Measurements from ENCODE around the gene SSMEM1. TPM values are rescaled to one million over a fixed set of nuclear protein-coding genes. Genes with fewer than 3 reads are reported as not detected.

Gene SSMEM1
- total and polyA plus RNA-seq, 9 of the 15 experiments (the other 6 are each of a cell fraction or from before 2014, with no cell fraction given), result 0.10 to 0.28 (median 0.18) TPM; not detected in 4

GRCh38 chr7:130196476-130196875 lies 11.2 kb upstream of the SSMEM1 start:
- H3K9ac ChIP-seq (ENCODE audit: insufficient read depth in 1 of 2, low read depth in 2 of 2, low read length in 2 of 2), result no peak overlapping the region
- TF ChIP-seq CBFB (CRISPR knock-in tag; IDR thresholded peaks at IDR 0.05) (no peak), VEZF1 (CRISPR knock-in tag; IDR thresholded peaks at IDR 0.05) (no peak), ZNF239 (CRISPR knock-in tag; IDR thresholded peaks at IDR 0.05) (no peak), RHOXF2B (CRISPR knock-in tag; conservative IDR thresholded peaks at IDR 0.05) (no peak), STAT5B (CRISPR knock-in tag; IDR thresholded peaks at IDR 0.05) (no peak), ZNF696 (CRISPR knock-in tag; conservative IDR thresholded peaks at IDR 0.05) (no peak), GTF2F1 (IDR thresholded peaks at IDR 0.05; ENCODE audit: low read depth, low read length) (no peak), TCFL5 (CRISPR knock-in tag; conservative IDR thresholded peaks at IDR 0.05) (no peak), ZNF121 (CRISPR knock-in tag; conservative IDR thresholded peaks at IDR 0.05) (no peak), MAFG (tag; conservative IDR thresholded peaks at IDR 0.05) (no peak), PHF8 (IDR thresholded peaks at IDR 0.05; ENCODE audit: borderline replicate concordance, low read length) (no peak), ZNF586 (CRISPR knock-in tag; conservative IDR thresholded peaks at IDR 0.05) (no peak), ZBED1 (IDR thresholded peaks at IDR 0.05) (no peak), THAP7 (CRISPR knock-in tag; IDR thresholded peaks at IDR 0.05) (no peak), E4F1 (CRISPR knock-in tag; IDR thresholded peaks at IDR 0.05; ENCODE audit: borderline replicate concordance) (no peak)
- no peak overlapping the region for H3K4me3 ChIP-seq
- in situ Hi-C loops (cut with MboI) (no loop called here), intact Hi-C loops (cut with micrococcal nuclease) (no loop called here)
- H4K20me1 ChIP-seq (replicated peaks; ENCODE audit: control insufficient read depth, insufficient read depth, low read length), result no peaks in the 10 kb centered on the region
- peaks cover 31% of the 10 kb centered on the region for H3K79me2 ChIP-seq (ENCODE audit: control insufficient read depth, insufficient read depth, low read length)
- H3K9me1 ChIP-seq (ENCODE audit: control insufficient read depth, insufficient read depth, low read length), result no peaks in the 10 kb centered on the region
- H3K4me2 ChIP-seq (ENCODE audit: insufficient read depth, low read length), result no peak overlapping the region
- 57% methylated on average over 2 of the region's 2 CpGs for WGBS (ENCODE audit: insufficient coverage, low coverage, missing lambda C conversion rate)
- POLR2A ChIA-PET, result no interaction called here
- no peak overlapping the region for H3K27ac ChIP-seq (ENCODE audit: extremely low read depth, low read depth, low read length)
- peaks cover under 1 to 5% of the 10 kb centered on the region in 2 experiments; a peak in 2 of 5 replicates for H3K4me1 ChIP-seq (replicated peaks in 1 of 2; ENCODE audit: control insufficient read depth in 2 of 2, insufficient read depth in 2 of 2, low read length in 2 of 2)
- no peak for ATAC-seq
- DNase-seq (ENCODE audit: extremely low read depth in 1 of 4, low spot score in 3 of 4), result no peak
- CTCF ChIA-PET (ENCODE audit: low intra/inter-chr PET ratio), result no interaction called here
- FAIRE-seq, result no peak
- no TSS peak for BruUV-seq (replicated peaks)
- no peaks in the 10 kb centered on the region for H3K27me3 ChIP-seq (ENCODE audit: control insufficient read depth in 2 of 2, insufficient read depth in 2 of 2, low read length in 2 of 2)
- H2AFZ ChIP-seq (ENCODE audit: low read depth, low read length), result no peak overlapping the region
- no peaks in the 10 kb centered on the region for H3K9me3 ChIP-seq (replicated peaks; ENCODE audit: control insufficient read depth, insufficient read depth, low read depth, low read length)
- peaks cover 95% of the 10 kb centered on the region for H3K36me3 ChIP-seq (ENCODE audit: control insufficient read depth, insufficient read depth, low read length)
